HG03439 (cell line): ENCODE measurements around the gene ADPRHL1.

ENCODE experiments used
- ATAC-seq: cut with Tn5 transposase; IDR thresholded peaks from one replicate; pipeline ENCODE4 v1.9.1; 2021; ENCODE audit warnings: mild to moderate bottlenecking, moderate library complexity; ENCODE audit not compliant: unreplicated experiment

ADPRHL1 gene

DNA sequence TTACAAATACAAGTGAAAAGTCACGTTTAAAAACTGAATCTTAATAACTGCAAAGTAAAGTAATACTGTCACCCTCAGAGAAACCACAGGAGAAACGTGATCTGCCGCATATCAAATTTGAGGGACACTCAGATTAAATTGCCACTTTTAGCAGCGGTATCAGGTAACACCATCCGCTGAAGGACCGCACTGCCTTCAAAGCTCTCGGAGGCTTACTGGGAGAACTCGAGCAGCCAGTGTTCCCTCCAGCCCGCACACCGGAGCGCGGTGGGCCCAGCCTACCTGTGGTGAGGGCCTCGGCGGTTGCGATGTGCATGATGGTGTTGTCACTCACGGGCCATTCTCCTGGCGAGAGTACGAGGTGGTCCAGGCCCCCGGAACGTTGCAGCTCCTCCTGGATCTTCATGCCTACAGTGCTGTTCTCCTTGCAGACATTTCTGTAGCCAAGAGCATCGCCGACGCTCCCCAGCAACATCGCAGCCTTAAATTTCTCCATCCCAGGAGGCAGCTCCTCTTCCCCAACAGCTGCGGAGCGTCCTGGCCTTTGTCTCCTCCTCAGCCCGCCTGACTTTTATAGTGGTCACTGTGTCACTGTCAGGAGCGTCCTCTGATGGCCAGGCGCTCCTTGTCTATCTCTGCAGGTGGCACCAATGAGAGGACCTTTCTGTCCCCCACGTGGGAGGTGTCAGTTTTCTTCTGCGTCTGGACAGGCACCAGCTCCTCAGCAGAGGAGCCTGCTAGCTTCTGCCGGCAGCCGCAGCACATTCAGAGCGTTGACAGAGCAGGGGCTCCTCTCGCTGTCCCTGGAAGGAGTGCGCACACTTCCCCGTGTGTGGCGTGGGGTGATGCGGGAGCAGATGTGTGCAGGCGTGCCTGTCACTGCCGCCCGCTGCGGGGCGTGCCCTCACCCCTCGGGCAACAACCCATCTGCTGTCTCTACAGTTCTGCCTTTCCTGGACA lies at the start of gene ADPRHL1:
Gene ADPRHL1 (minus strand): TSS at position 547 of the 960 bp plus-strand sequence. CDS start 51 bp downstream, at position 496.
- no peak for ATAC-seq

DNA sequence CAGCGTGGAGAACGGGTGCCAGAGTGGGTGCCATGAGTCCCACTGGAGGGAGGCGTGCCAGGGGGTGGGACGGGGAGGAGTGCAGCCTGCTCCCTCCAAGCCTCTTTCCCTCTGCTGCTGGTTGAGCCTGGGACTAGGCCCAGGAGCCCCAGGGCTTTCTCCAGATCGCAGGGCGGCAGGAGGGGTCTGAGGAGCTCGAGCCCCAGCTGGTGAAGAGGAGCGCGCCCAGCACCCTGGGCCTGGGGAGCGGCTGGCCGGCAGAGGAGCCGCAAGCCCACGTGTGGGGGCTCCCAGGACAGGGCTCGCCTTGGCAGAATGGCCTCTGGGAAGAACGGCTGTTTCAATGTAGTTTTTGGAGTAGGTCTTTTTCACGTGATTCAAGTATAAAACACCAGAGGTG lies 49.4 kb upstream of the ADPRHL1 start:
- no peak for ATAC-seq

DNA sequence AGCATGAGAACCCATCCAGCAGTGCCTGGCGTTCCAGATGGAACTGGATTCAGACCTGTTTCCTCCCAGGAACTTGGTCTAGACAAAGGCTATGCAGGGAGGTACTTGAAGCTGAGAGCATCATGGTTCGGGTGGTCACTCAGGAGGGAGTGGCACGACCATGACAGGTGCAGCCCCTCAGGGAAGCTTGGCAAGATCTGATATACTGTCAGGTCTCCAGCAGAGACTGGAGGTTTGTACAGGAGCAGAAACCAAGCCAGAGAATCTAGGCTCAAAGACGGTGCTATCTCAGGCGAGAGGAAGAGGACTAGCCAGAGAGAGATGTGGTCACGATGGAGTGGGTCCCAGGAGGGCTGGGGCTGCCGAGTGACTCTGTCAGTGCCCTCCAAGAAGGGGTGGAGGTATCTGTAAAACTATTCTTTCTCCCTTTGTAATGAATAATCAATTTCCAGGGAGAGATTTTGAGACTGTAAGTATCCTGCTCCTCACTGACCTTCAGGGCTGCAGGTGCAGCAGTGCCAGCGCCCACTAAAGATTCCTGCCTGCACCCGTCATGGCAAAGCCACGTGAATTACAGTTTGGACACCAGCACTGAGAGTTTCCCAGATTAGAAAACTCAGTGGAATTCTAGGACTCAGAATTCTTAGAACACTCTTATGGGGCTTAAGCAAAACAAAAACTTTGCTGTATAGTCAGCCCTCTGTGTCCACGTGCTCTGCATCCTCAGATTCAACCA lies 47.4 kb upstream of the ADPRHL1 start:
- ATAC-seq = no peak

DNA sequence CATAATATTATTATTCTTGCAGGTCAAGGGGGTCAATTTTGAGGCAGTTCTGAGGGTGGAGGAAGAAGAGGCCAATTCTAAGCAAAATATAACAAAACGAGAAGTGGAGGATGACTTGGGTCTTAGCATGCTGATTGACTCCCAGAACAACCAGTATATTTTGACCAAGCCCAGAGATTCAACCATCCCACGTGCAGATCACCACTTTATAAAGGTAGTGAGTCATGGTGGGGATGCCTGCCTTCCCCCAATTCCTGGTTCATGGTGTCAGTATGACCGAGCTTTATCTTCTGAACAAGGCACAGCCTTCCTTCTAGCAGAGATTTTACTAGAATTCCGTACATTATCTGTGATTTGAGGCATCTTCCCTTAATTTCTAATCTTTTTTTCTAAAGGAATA lies 46.6 kb upstream of the ADPRHL1 start:
- no peak for ATAC-seq

DNA sequence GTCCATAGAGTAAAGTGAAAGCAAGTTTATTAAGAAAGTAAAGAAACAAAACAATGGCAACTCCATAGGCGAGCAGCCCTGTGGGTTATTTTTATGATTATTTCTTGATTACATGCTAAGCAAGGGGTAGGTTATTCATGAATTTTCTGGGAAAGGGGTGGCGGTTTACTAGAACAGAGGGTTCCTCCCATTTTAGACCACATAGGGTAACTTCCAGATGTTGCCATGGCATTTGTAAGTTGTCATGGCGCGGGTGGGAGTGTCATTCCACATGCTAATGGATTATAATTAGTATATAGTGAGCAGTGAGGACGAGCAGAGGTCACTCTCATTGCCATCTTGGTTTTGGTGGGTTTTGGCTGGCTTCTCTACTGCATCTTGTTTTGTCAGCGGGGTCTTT lies 45.6 kb upstream of the ADPRHL1 start:
- no peak for ATAC-seq

DNA sequence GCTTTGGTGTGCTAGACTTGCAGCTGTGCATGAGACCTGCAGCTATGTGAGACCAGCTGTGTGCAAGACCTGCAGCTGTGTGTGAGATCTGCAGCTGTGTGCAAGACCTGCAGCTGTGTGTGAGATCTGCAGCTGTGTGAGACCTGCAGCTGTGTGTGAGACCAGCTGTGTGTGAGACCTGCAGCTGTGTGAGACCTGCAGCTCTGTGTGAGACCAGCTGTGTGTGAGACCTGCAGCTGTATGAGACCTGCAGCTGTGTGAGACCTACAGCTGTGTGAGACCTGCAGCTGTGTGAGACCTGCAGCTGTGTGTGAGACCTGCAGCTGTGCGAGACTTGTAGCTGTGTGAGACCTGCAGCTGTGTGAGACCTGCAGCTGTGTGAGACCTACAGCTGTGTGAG lies 43.9 kb upstream of the ADPRHL1 start:
- no peak for ATAC-seq

DNA sequence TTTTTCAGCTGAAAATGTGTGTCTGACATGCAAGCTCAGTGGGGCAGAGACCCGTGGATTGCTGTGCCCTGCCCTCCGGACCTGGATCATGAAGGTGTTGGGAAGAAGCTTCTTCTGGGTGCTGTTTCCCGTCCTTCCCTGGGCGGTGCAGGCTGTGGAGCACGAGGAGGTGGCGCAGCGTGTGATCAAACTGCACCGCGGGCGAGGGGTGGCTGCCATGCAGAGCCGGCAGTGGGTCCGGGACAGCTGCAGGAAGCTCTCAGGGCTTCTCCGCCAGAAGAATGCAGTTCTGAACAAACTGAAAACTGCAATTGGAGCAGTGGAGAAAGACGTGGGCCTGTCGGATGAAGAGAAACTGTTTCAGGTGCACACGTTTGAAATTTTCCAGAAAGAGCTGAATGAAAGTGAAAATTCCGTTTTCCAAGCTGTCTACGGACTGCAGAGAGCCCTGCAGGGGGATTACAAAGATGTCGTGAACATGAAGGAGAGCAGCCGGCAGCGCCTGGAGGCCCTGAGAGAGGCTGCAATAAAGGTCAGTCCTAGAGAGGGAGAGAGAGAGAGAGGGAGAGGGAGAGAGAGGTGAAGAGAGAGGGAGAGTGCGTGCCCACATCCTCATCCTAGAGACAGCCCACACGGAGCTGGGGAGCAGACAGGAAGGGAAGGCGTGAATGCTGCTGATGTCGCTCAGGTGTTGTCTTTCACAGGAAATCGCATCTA lies 42.4 kb upstream of the ADPRHL1 start:
- no peak for ATAC-seq

DNA sequence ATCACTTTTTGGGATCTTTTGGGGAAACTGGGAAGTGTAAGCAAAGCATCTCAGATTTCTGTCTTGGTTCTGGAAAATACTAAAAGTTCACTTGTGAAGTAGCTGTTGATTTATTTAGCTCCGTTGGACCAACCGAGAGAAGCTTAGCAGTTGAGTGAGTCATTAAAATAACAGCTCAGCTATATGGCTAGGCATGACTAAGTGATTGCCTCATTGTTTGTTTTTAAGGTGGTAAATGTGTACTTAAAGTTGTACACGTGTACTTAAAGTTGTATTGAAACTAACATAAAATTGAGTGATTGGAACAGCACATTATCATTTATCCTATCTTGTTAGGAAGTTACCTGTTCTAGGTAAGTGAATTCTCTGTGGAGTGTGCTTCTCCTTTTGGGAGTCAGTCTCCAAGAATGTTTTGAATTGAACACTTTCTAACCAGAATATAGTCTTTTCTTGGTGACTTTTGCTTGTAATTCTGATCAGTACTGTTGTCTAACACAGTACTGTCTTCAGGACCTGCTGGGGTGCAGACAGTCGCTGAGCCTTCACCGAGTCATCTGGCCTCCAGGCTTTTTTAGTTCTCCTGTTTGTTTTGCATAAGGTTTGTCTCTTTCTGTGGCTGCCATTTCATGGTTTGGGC lies 40.1 kb upstream of the ADPRHL1 start:
- peak; percentile 27 for ATAC-seq

DNA sequence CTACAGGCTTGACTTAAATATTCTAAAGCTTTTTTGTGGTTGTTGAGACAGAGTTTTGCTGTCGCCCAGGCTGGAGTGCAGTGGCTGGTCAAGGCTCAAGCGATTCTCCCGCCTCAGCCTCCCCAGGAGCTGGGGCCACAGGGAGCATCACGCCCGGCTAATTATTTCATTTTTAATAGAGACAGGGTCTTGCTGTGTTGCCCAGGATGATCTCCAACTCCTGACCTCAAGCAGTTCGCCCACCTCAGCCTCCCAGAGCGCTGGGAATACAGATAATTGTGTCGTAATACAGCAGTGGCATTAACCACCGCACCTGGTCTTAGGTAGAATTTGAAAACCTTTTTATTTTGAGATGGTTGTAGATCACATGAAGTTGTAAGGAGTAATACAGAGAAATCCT lies 38.7 kb upstream of the ADPRHL1 start:
- no peak for ATAC-seq

DNA sequence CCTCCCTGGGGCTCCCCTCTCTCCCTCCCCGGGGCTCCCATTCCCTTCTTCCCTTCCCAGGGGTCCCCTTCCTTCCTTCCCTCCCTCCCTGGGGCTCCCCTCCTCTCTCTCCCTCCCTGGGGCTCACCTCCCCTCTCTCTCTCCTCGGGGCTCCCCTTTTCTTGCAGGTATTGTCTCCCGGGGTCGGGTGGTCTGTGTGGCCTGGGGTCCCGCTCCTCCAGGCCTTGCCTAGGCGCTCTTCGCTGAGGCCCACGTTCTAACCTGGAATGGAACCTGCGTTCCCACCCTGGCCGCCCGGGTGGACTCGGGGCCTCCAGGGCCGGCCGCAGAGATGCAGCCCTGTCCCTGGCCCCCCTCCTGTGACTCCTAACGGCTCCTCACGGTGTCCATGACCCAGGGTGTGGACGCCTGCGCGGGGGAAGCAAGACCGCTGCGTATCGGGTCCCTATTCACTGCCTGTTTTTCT lies 38.2 kb upstream of the ADPRHL1 start:
- no peak for ATAC-seq

DNA sequence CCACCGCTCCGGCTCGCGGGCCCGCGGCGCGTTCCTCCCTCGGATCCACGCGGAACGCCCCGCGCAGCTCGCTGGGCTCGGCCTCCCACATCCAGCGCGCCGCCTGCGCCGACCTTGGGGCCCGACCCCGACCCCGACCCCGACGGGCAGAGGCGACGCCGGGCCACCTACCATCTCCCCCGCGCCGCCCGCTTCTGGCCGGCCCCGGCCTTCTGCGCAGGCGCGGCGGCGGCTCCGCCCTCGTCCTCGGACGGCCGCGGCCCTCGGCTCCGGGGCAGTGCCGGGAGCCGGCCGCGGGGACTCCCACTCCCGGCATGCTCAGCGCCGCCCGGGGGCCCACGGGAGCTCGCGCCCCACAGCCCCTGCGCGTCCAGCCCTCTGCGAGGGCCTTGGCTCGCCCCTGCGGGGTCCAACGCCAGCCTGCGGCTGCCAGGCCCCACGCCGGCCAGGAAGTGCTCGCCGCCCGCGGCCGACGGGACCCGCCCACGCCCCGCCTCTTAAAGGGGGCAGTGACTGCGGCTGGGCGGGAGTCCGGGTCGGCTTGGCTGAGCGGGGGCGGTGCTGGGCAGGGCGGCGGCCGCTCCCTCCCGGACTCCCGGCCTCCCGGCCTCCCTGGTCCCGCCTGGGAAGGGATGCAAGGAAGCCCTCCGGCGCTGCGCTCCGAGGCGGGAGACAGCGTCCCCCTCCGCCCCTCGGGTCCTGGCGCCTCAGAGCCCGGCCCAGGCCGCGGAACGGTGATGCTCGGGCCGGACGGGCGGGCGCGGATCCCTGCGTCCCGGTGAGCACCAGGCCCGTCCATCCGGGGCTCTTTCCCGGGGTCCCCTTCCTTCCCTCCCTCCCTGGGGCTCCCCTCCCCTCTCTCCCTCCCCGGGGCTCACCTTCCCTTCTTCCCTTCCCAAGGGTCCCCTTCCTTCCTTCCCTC lies 37.5 kb upstream of the ADPRHL1 start, which contains the start of gene DCUN1D2:
Gene DCUN1D2 (minus strand): TSS at position 216 of the 922 bp plus-strand sequence. CDS start 42 bp downstream, at position 174.
- ATAC-seq = peak; percentile 77

DNA sequence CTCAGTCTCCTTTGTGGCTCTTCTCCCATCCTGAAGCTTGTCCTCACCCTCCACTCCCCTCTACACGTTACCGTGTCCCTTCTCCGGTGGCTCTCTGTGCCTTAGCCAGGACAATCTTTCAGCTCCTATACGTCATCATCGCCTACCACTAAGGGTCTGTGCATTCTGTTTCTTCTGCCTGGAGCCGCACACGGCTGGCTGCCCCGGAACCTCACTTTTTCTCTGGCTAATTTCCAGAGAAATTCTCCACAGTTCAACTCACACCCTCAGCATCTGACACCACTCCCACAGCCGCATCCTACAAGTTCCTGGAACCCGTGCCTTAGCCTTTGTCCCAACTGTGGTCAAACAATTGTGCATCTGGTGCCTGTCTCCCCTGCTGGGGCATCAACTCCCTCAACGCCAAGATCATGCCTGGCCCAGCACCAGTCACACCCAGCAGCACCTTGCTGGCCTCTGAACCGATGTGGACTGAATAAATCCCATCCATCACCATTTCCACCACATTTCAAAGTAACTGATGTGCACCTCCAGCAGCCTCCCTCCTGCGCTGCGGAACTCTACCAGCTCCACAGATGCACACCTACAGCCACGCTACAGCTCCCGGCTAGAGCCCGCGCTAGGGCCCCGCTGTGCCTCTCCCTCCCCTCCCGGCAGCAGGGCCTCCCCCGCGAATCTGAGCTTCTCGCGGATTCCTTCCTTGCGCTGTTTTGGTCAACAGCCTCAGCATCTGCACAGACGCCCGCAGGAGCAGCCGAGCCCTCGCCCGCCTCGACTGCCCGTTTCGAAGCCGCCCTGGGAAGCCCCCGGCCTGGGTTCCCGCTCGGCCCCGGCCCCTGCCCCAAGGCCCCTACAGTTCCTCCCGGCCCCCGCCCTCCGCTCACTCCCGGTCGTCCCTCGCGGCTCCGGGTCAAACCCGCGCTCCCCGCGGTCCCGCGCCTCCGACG lies 36.5 kb upstream of the ADPRHL1 start:
- peak; percentile 19 for ATAC-seq

DNA sequence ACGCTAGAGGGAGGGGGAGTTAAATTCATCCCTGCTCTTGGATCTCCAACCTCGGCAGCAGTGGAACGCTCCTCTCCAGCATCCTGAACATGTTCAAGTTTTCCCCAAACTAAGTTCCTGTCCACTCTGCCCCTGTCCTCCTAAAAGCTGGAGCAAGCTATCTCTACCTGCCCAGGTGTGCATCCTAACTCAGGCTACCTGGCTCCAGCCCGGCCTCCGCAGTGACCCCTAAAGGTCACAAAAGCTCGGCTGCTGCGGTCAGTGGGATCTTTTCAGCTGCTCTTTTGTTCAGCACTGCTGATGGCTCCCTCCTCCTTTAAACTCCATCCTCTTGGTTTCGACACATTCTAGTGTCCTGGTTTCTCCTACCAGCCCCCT lies 35.9 kb upstream of the ADPRHL1 start:
- ATAC-seq = no peak

DNA sequence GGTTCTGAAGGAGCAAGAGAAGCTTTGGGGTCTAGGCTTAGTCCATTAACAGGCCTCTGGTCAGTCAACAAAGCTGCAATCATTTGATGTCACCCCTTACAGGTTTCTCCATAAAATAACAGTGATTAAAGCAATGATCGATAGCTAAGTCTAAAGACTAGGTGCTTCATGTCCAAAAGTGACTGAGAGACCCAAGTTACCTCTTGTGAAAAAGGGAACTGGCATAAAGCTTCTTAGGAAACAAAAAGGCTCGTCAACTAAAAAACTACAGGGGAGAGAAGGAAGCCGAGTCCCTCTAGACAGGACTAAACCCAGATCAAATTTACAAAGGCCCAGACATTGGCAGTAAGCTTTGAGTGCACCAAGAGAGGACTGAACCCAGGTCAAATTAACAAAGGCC lies 35.0 kb upstream of the ADPRHL1 start:
- no peak for ATAC-seq

DNA sequence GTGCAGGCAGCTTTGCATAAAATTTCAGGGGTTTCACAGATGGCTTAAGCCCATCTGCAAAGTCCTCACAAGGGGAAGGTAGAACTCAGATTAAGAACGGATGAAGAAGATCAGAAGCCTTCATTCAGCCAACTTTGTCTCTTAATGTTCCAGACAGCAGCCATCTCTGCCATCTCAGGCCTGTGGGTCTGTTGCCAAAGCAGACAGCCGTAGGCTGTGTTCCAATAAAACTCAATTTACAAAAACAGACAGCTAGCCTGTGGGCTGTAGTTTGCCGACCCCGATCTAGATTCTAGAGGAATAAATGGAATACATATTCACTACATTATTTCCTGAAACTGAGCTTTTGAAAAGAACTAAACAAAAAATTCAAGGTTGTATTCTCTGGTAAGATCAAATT lies 33.4 kb upstream of the ADPRHL1 start:
- ATAC-seq = no peak

DNA sequence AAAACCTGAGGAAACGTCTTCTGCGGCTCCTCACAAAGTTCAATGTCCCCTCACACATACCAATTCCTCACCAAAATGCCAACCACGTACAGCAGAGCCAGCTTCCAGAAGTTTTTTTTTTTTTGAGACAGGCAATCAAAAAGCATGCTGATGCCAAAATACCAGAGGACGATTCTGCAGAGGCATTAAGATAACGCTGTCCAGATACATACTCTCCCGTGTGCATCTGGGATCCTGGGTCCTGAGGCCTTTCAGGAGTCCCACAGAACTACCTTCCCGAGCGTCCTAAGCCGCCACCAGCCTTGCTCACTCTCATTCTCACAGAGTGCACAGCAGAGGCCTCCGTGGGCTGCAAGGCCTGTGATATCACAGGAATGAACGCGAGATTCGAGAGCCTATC lies 32.3 kb upstream of the ADPRHL1 start:
- no peak for ATAC-seq

DNA sequence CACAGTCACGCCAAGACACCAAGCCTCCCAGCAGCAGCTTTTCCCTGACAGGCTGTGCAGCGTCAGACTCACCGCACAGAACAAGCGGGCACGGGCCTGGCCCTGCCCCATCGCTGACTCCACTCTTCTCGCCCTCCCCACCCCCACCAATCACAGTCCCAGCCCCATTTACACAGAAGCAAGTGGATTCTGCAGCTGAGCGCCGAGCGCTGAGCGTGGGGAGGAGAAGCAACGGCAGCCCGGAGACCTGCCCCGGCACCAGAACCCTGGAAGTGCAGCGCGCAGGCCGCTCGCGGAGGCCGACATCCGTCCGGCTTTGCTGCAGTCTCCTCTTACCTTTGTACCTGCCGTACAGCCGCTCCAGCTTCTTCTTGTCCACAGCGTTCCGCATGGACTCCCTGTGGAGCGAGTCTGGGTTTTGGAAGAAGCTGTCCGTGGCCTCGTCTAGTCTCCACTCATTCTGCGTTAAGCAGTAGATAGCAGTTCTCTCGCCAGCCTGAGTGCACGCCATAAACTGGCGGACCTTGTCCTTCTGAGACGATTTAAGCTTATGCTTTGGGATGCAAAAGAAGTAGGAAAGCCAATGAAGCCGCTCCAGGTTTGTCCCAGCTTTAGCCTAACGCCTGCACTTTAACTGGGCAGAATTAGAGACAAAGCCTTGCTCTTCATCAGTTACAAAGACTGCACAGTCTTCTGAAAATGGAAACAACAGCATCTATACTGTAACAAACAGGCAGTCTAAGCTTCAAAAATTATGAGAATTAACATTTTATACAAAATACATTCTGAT lies 30.4 kb upstream of the ADPRHL1 start:
- no peak for ATAC-seq

DNA sequence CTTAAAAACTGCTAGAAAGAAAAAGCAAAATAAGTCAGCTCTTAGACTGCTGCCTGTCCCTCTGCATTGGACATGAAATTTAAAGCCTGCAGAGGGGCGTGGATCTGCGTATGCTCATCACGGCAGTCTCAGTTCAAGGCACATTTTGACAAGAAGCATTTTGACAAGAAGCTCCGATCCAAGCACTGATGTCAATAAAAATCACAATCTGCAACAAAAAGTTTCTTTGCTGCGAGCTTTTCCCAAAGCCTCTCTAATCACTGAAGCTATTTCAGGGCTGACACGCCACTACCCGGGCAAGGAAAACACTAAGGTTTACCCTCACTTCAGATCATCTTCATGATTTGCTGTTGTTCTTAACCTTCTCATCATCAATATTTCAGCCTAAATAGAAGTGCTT lies 29.8 kb upstream of the ADPRHL1 start:
- ATAC-seq = no peak
